IPS DF 6.9 (cell line): ENCODE measurements around the gene MAPKAP1.

Experiments
- DNase-seq: peaks from one replicate; pipeline ENCODE4 v3.0.0-alpha.2; 2013; ENCODE audit warnings: low read depth, low spot score
- H3K27ac ChIP-seq: one replicate; pipeline ENCODE4 v1.5.1; 2013; ENCODE audit warnings: low read length, control low read depth
- H3K27me3 ChIP-seq: 2 replicates; pipeline ENCODE4 v1.6.1; 2013; ENCODE audit warnings: mild to moderate bottlenecking, low read length; ENCODE audit not compliant: control insufficient read depth, insufficient read depth
- H3K36me3 ChIP-seq: 2 replicates; pipeline ENCODE4 v1.6.1; 2013; ENCODE audit warnings: low read length; ENCODE audit not compliant: control insufficient read depth, insufficient read depth
- H3K4me1 ChIP-seq: 2 replicates; pipeline ENCODE4 v1.6.1; 2013; ENCODE audit warnings: low read length; ENCODE audit not compliant: control insufficient read depth, insufficient read depth
- H3K4me3 ChIP-seq: 2 replicates; pipeline ENCODE4 v1.5.1; 2013; ENCODE audit warnings: mild to moderate bottlenecking, low read length
- H3K9me3 ChIP-seq: 2 replicates; pipeline ENCODE4 v1.6.1; 2013; ENCODE audit warnings: low read length, inconsistent platforms; ENCODE audit not compliant: control insufficient read depth, insufficient read depth
- WGBS: extraction: QIAGEN DNeasy Blood & Tissue Kit; methylation state at CpG from one replicate; pipeline ENCODE4 v1.1.7; 2013; ENCODE audit warnings: mixed read lengths, missing lambda C conversion rate; ENCODE audit not compliant: insufficient read length, insufficient coverage; 5-methylcytosine and 5-hydroxymethylcytosine counted together

The MAPKAP1 gene

GRCh38 chr9:125515983-125516940, 190.7 kb downstream of the MAPKAP1 start:
- Histone ChIP-seq H3K27ac (no peak overlapping the region), H3K4me3 (no peak overlapping the region), H3K36me3 (no peaks in the 10 kb centered on the region), H3K4me1 (peaks cover 3% of the 10 kb centered on the region; the same call in 1 of the 2 replicates), H3K9me3 (no peaks in the 10 kb centered on the region), H3K27me3 (no peaks in the 10 kb centered on the region)
- no peak for DNase-seq
- no CpG with 5 or more reads among the region's 6 CpGs for WGBS

GRCh38 chr9:125515281-125515680, 191.7 kb downstream of the MAPKAP1 start:
- Histone ChIP-seq H3K4me3 (no peak overlapping the region), H3K36me3 (no peaks in the 10 kb centered on the region), H3K27me3 (no peaks in the 10 kb centered on the region), H3K4me1 (peaks cover 3% of the 10 kb centered on the region; the same call in 1 of the 2 replicates), H3K27ac (no peak overlapping the region), H3K9me3 (no peaks in the 10 kb centered on the region)
- DNase-seq: no peak
- WGBS: no CpG with 5 or more reads among the region's 5 CpGs

DNA sequence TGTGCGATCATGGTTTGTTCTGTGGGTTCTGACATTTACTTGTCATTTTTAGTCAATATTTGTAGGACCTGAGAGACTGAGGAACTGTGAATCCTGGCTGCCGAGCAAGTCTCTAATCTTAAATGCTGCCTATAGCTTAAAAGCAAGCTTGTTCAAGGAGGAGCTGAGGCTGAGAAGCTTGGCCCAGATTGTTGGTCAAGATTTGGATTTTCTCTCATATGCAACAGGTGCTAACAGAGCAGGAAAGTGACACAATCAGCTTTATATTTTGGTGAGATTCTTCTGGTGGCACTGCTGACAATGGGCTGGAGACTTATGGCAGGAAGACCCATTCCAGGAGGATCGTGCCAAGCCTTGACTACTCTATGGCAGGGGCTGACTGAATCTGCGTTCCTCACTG, 192.5 kb downstream of the MAPKAP1 start:
- WGBS: no CpG with 5 or more reads among the region's 4 CpGs
- Histone ChIP-seq H3K27me3 (no peaks in the 10 kb centered on the region), H3K36me3 (no peaks in the 10 kb centered on the region), H3K4me1 (peaks cover 3% of the 10 kb centered on the region; the same call in 1 of the 2 replicates), H3K4me3 (no peak overlapping the region), H3K9me3 (no peaks in the 10 kb centered on the region), H3K27ac (no peak overlapping the region)
- DNase-seq: no peak

DNA sequence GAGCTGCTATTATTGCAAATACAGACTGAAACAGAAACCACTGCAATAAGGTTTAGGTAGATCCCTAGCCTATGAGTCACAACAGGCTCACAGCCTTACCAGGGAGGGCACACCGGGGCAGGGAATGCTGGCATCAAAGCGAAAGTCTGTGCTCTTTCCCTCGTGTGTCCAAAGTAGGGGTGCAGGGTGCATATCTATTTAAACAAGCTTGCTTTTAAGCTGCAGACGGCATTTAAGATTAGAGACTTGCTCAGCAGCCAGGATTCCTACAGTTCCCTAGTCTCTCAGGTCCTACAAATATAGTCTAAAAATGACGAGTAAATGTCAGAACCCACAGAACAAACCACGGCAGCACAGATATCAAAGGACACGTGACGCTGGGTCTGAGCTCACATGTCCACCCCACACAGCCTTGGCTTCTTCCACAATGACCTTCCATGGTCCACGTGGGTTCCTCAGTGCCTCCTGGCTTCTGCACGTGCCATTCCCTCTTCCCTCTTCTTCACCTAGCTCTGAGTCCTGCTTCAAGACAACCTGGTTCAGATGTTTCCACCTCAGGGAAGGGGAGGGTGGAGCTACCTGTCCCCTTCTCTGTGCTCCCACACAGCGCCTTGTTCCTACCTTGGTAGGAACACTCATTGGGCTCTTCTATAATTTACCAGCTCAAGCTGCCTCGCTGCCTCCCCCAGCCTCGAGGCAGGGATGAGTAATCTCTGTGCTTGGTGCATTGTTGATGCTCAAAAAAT, 193.2 kb downstream of the MAPKAP1 start:
- Histone ChIP-seq H3K36me3 (no peaks in the 10 kb centered on the region), H3K27me3 (no peaks in the 10 kb centered on the region), H3K9me3 (no peaks in the 10 kb centered on the region), H3K4me3 (no peak overlapping the region), H3K4me1 (peaks cover 3% of the 10 kb centered on the region; the same call in 1 of the 2 replicates), H3K27ac (no peak overlapping the region)
- no CpG with 5 or more reads among the region's 13 CpGs for WGBS
- DNase-seq: no peak

GRCh38 chr9:125513303-125513667, 193.7 kb downstream of the MAPKAP1 start:
- Histone ChIP-seq H3K27me3 (no peaks in the 10 kb centered on the region), H3K36me3 (no peaks in the 10 kb centered on the region), H3K4me1 (peaks cover 3% of the 10 kb centered on the region; the same call in 1 of the 2 replicates), H3K27ac (no peak overlapping the region), H3K4me3 (no peak overlapping the region), H3K9me3 (no peaks in the 10 kb centered on the region)
- no CpG with 5 or more reads among the region's 2 CpGs for WGBS
- DNase-seq: no peak

GRCh38 chr9:125511789-125512660, 195.0 kb downstream of the MAPKAP1 start:
- no peaks in the 10 kb centered on the region for H3K9me3 ChIP-seq
- H3K4me3 ChIP-seq: no peak overlapping the region
- WGBS: no CpG with 5 or more reads among the region's 18 CpGs
- no peak overlapping the region for H3K27ac ChIP-seq
- peaks cover 3% of the 10 kb centered on the region; the same call in 1 of the 2 replicates for H3K4me1 ChIP-seq
- DNase-seq: no peak
- no peaks in the 10 kb centered on the region for H3K27me3 ChIP-seq
- H3K36me3 ChIP-seq: no peaks in the 10 kb centered on the region

DNA sequence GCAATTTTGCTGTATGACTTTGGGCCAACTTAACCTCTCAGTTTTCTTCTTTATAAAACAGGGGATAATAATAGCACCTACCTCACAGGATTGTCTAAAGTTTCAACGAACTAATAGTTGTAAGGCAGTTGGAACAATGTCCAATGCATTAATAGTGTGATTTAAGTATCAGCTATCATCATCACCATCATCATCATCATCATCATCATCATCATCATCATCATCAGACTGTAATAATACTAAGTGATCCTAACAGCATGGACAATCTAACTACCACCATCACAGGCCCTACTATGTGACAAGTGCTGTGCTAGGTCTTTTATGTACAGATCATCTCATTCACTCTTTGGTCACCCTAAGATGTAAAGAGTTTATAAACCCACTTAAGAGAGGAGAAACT, 196.0 kb downstream of the MAPKAP1 start:
- Histone ChIP-seq H3K4me3 (no peak overlapping the region), H3K36me3 (no peaks in the 10 kb centered on the region), H3K27ac (no peak overlapping the region), H3K27me3 (no peaks in the 10 kb centered on the region), H3K4me1 (peaks cover 2% of the 10 kb centered on the region), H3K9me3 (no peaks in the 10 kb centered on the region)
- no CpG with 5 or more reads among the region's 1 CpG for WGBS
- no peak for DNase-seq

GRCh38 chr9:125509476-125509875, 197.5 kb downstream of the MAPKAP1 start:
- Histone ChIP-seq H3K9me3 (no peaks in the 10 kb centered on the region), H3K36me3 (no peaks in the 10 kb centered on the region), H3K4me1 (no peaks in the 10 kb centered on the region; the same call in 1 of the 2 replicates), H3K27me3 (no peaks in the 10 kb centered on the region), H3K4me3 (no peak overlapping the region), H3K27ac (no peak overlapping the region)
- no peak for DNase-seq
- no CpG with 5 or more reads among the region's 5 CpGs for WGBS

GRCh38 chr9:125508249-125508648, 198.8 kb downstream of the MAPKAP1 start:
- no peak for DNase-seq
- Histone ChIP-seq H3K27ac (no peak overlapping the region), H3K4me1 (no peaks in the 10 kb centered on the region; the same call in 1 of the 2 replicates), H3K9me3 (no peaks in the 10 kb centered on the region), H3K27me3 (no peaks in the 10 kb centered on the region), H3K36me3 (no peaks in the 10 kb centered on the region), H3K4me3 (no peak overlapping the region)
- WGBS: no CpG with 5 or more reads among the region's 2 CpGs

- Histone ChIP-seq H3K36me3 (no peaks in the 10 kb centered on the region), H3K4me1 (no peaks in the 10 kb centered on the region; the same call in 1 of the 2 replicates), H3K4me3 (no peak overlapping the region), H3K27me3 (no peaks in the 10 kb centered on the region), H3K27ac (no peak overlapping the region), H3K9me3 (no peaks in the 10 kb centered on the region)
- no peak for DNase-seq
- no CpG with 5 or more reads among the region's 5 CpGs for WGBS
These were observed 199.8 kb downstream of the MAPKAP1 start for GRCh38 chr9:125507226-125507625.
